Activated naive CD4-positive, alpha-beta T cell treated with Interleukin-2 at 50 U/mL for 16 hours (primary cell): ENCODE measurements around the gene GAB4.

Experiments used
- DNase-seq: peaks from one replicate; pipeline ENCODE4 v3.0.0-alpha.2; 2020

GAB4 gene

GRCh38 chr22:16987822-16988221, 20.2 kb downstream of the GAB4 start:
- DNase-seq = no peak

GRCh38 chr22:16975155-16975885, 32.7 kb downstream of the GAB4 start:
- no peak for DNase-seq

GRCh38 chr22:16974298-16975084, 33.5 kb downstream of the GAB4 start:
- no peak for DNase-seq

GRCh38 chr22:16973591-16974297, 34.3 kb downstream of the GAB4 start:
- DNase-seq = no peak

DNA sequence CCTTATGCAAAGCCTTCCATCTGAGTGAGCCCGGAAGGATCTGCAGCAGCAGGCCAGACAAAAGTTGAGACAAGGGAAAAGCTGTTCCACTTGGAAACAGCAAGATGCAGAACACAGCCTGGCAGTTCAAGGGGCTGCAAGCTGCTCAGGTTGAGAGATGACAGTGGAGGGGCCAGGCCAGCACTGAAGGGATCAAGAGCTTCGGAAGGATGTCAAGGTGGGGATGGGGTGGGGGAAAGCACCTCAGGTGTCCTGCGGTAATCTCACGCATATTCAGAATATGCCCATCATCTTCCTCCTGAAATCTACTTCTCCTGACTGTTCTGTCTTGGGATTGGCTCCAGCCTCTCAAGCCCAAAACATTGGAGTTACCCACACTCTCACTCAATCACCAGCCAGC, 35.7 kb downstream of the GAB4 start:
- no peak for DNase-seq

DNA sequence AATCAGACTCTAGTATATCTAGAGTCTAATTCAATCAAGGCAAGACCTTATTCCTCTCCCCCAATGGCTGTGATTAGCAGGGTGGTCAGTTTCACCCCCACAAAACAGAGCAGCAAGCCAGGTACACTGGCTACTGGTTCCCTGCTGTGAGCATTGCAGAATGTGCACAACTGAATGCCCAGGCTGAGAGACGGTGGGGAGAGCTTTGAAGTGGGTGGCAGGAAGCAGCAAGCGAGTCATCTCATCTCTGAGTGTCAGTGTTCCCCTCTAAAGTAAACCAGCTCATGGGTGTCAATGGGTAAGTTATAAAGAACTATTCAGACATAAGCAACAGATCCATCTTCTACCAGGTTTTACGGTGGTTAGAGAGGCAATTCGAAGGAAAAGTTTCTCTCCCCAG, 37.6 kb downstream of the GAB4 start:
- DNase-seq = no peak

DNA sequence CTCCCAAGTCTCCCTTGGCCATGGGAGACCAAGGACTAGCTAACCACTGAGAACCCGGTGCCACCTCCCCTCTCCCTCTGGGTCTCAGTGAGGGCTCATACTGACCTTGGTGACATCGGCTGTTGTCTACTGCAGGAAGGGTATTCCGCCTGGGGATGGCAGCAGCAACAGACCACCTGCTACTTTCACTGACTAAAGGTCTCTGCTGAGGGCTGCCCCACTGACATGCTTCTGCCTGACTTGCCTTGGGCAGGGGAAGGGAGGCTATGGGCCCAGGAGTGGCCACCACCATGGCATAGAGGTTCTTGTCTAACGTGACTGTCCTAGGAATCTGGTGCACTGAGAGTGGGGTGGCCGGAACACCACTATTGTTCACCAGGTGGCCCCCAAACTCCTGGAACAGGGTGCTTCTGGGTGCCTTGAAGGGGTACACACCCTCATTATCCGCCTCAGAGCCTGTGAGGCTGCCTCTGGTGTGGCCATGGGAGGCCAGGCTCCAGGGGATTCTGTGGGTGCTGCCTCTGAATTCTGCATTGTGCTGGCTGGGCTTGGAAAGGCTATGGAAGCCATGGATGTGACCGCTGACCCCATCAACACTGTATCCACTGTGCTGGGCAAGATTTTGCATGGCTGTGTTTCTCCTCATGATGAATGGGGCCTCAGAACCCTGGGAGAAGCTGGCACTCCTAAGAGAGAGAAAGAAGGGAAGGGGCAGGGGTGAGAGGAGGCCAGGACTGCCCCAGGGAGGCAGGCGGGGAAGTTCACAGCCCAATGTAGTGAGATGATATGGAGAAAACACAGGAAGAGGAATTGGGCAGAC, 38.3 kb downstream of the GAB4 start:
- no peak for DNase-seq

GRCh38 chr22:16968218-16968595, 39.8 kb downstream of the GAB4 start:
- no peak for DNase-seq

DNA sequence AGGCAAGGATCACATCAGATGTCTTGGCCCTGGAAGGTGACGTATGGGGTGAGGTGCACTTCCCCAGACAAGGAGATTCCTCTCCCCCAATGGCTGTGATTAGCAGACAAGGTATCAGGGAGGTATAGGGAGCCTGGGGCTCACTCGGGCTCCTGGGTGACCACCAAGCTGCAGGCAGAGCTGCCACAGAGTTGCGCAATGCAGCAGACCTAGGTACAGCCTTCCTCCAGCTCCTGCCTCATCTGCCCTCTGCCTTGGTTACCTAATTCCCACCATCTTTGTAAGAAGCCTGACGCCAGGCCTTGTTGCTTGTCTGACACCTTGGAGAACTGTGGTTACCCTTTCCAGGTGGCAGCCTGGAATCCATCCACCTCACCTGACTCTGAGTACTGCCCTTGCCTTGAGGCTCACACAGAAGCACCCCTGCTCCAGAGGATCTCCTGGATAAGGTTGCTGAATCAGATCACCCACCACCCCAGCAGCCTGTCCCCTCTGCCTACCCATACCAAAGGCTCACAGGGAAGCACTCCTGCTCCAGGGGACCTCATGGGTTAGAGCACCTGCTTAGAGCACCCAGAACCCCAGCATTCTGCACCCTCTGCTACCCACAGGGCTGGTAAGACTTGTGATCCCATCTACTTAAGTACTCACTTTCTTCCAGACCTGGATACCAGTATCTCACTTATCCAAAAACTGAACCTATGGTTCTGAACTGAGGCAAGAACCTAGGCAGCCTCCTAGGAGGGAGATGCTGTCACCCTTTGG, 40.4 kb downstream of the GAB4 start:
- DNase-seq = no peak

- no peak for DNase-seq
Observed at GRCh38 chr22:16966251-16966650, 41.8 kb downstream of the GAB4 start.

- no peak for DNase-seq
Observed at GRCh38 chr22:16965560-16965959, 42.5 kb downstream of the GAB4 start.

DNA sequence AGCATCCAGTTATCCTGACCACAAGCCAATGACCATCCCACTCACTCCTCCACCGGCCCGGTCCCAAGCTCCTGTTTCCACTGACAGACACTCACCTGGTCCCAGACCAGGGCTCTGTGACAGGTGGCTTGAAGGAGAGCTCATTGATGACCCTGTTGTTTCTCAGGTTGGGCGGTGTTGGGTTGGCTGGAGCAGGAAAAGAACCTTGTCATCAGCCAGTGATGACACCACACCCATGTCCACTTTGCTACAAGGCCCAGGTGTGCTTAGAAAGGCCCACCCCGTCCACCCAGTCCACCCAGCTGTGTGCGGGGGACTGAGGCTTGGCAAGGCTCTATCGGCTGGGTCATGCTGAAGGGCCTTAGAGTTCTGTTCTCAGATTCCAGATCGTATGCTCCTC, 42.9 kb downstream of the GAB4 start:
- DNase-seq = no peak

- DNase-seq = no peak
Observed at GRCh38 chr22:16964366-16964765, 43.7 kb downstream of the GAB4 start.

GRCh38 chr22:16963189-16963945, 44.7 kb downstream of the GAB4 start:
- DNase-seq = no peak

GRCh38 chr22:16962501-16962900, 45.5 kb downstream of the GAB4 start:
- DNase-seq = no peak

DNA sequence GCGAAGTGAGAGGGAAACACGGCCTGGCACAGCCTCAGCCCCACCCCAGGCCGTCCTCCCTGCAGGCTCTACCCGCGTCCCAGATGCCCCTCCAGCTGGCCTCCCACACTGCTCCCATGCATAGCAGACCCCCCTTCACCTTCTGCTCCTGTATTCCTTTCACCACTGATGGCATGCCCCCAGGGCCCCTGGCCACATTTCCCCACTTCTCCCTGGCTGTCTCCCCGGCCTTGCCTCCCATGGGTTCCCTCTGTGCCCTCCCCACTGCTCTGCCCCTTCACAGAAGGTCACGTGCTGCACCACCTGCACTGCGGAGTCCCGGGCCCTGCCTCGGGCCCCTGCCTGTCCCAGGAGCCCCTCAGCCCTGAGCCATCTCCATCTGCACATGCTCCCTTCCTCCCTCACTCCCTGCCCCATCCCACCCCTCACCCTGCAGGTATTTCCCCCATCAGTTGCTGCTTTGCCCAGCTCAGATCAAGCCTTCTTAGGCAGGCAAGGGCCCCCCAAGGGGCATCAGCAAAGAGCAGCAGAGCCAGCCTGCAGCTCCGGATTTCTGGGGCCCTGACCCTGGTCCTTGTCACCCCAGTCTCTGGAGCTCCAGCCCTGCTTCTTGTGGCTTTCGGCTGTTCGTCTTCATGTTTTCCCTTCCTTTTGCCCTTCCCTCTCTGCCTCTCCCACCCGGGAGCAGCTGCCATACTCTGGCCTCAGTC, 46.4 kb downstream of the GAB4 start:
- DNase-seq = no peak

DNA sequence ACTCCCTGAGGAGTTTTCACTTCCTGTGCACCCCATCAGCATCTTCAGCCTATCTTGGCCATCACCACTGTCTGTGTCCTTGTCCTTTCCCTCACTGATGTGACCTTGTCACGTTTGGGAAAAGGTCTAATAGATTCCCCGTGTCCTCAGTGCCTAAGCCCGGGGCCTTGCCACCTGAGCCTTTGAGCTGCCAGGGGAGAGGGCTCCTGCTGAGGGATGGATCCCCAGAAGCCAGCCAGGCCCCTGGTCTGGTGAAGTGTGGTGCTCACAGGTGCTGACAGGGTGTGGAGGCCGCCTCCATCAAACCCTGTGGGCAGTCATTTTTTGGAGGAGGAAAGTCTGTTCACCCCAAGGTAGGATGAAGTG, 47.2 kb downstream of the GAB4 start:
- no peak for DNase-seq

- DNase-seq = no peak
Observed at GRCh38 chr22:16960220-16960883, 47.7 kb downstream of the GAB4 start.

DNA sequence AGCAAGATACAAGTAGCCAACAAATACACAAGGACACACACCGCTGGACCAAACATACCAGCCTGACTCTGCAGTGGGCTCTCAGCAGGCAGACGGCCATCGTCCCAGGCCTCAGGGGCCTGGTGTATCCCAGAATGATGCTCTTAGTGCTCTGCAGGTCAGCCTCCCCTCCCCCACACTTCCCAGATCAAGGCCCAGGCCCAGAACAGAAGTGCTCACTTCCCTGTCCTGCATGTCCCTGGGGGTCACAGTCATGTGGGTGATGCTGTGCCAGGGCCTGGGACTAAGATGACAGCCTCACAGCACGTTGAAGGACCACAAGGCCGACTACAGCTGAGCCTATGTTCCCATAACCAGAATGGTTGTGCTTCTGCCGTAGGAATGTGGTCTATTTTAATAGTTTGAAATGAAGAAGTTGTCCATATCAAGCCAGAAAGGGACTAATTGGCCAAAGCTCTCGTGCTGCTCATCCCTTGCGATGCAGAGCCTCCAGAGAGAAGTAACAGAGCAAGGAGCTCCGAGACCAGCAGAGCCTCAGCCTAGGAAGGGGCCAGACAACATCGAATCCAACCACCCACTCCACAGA, 48.6 kb downstream of the GAB4 start:
- no peak for DNase-seq

GRCh38 chr22:16958475-16958874, 49.5 kb downstream of the GAB4 start:
- DNase-seq = no peak
